ENCODE measurements around the gene THUMPD2. TPM values are rescaled to one million over a fixed set of nuclear protein-coding genes. Genes with fewer than 3 reads are reported as not detected.

THUMPD2 gene
- total RNA-seq, 3 donors from 2014 or later (not counting 1 experiment from before 2014, with no cell fraction given): 12.7 to 17.8 (median 13.4) TPM

DNA sequence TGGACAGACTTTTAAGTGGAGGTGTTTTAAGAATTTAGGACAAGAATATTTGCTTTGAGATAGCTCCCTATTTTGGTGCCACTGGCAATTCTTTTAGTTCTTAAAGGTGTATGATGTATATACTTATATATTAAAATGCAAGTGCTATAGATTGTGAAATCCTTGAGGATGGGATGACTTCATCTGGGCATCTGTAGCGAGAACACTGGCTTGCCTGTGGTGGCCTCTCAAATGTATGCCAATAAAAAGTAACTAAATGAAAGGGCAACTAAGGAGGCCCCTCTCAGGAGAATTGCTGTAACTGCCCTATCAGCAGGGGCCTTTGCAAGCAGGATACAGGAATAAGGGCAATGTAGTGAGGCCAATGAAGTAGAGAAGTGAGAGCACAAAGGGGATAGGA lies 2.6 kb upstream of the THUMPD2 start:
- no peaks in the 10 kb centered on the region for H3K9me3 Mint-ChIP-seq
- Histone ChIP-seq H3K9me3 (ENCODE audit: control insufficient read depth, insufficient read depth, low read length) (no peaks in the 10 kb centered on the region), H3K4me1 (ENCODE audit: control insufficient read depth, insufficient read depth, low read length) (peaks cover 14% of the 10 kb centered on the region), H3K27me3 (ENCODE audit: control insufficient read depth, insufficient read depth, low read length) (no peaks in the 10 kb centered on the region), H3K36me3 (ENCODE audit: control insufficient read depth, insufficient read depth, low read length) (no peaks in the 10 kb centered on the region), H3K4me3 (ENCODE audit: low read length) (no peak overlapping the region), H3K27ac (ENCODE audit: low read length) (no peak overlapping the region)
- intact Hi-C loops (cut with micrococcal nuclease): no loop called here
- H3K27ac Mint-ChIP-seq: no peak overlapping the region
- peak overlapping the region; percentile 76 for H3K4me3 Mint-ChIP-seq
- ATAC-seq: no peak
- 100% methylated on average over 1 of the region's 1 CpG for WGBS (ENCODE audit: insufficient coverage)
- TF ChIP-seq, protein P1, sequence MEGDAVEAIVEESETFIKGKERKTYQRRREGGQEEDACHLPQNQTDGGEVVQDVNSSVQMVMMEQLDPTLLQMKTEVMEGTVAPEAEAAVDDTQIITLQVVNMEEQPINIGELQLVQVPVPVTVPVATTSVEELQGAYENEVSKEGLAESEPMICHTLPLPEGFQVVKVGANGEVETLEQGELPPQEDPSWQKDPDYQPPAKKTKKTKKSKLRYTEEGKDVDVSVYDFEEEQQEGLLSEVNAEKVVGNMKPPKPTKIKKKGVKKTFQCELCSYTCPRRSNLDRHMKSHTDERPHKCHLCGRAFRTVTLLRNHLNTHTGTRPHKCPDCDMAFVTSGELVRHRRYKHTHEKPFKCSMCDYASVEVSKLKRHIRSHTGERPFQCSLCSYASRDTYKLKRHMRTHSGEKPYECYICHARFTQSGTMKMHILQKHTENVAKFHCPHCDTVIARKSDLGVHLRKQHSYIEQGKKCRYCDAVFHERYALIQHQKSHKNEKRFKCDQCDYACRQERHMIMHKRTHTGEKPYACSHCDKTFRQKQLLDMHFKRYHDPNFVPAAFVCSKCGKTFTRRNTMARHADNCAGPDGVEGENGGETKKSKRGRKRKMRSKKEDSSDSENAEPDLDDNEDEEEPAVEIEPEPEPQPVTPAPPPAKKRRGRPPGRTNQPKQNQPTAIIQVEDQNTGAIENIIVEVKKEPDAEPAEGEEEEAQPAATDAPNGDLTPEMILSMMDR (IDR thresholded peaks at IDR 0.05): no peak
- H3K4me1 Mint-ChIP-seq: peaks cover 38 to 42% of the 10 kb centered on the region in 2 donors
- H3K27me3 Mint-ChIP-seq (ENCODE audit: low read depth in 2 of 2): peaks cover 5 to 10% of the 10 kb centered on the region in 2 donors
- no peak for DNase-seq
- H3K36me3 Mint-ChIP-seq: no peaks in the 10 kb centered on the region

DNA sequence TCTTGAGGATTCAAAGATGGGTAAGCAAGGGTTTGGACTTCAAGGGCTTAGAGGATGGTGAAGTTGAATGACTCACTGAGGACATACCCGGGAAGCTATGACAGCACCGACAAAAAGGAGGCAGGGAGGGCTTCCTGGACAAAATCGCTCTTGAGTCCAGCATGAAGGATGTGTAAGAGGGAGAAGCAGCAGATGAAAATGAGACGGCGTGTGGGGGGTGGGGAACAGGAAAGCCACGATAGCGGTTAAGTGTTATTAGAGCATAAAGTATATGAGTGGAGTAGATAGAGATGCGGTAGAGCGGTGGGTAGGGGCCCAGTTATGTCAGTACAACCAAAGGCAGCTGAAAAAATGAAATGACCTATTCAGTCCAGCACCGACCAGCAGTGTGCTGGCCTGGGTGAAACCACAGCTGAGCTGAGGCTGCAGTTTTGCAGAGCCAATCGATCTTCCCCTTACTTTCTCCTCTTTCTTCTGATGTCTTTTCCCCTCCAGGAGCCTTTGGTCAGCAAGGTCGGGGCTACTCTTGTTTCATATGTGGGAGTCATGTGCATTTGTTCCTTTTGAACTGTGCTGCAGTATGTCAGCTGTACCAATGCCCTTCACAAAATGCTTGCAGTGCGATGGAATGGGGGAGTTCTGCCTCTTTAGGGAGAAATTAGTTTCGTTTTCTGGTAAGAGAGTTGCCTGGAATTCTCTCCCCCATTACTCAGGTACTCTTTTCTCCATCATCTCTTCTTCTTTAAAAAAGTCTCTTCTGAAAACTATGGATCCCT lies 2.0 kb upstream of the THUMPD2 start:
- no peaks in the 10 kb centered on the region for H3K9me3 ChIP-seq (ENCODE audit: control insufficient read depth, insufficient read depth, low read length)

DNA sequence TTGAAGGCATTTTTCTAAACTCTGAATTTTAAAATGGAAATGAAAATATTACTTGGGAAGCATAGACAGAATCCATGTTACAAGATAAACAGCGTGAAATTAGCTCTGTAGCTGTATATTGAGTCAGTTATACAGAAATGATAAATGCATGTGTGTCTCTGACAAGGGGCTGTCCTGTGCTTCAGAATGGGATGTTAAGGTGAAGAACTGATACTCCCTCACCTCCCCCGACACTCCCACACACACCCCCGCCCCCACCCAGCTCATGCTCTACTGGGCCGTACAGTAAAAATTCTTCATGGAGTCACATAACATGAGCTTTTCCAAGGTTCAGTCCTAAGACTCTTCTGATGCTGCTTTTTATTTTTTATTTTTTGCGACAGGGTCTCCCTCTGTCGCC lies 869 bp upstream of the THUMPD2 start:
- peaks cover 48 to 53% of the 10 kb centered on the region in 2 donors for H3K4me1 Mint-ChIP-seq
- no peak for ATAC-seq
- no peaks in the 10 kb centered on the region for H3K27me3 ChIP-seq (ENCODE audit: control insufficient read depth, insufficient read depth, low read length)
- no peaks in the 10 kb centered on the region for H3K36me3 Mint-ChIP-seq
- H3K4me3 ChIP-seq (ENCODE audit: low read length): no peak overlapping the region
- peak overlapping the region; percentile 91 to 96 for H3K27ac Mint-ChIP-seq
- H3K27ac ChIP-seq (ENCODE audit: low read length): no peak overlapping the region
- no peak for DNase-seq
- peaks cover 14% of the 10 kb centered on the region for H3K4me1 ChIP-seq (ENCODE audit: control insufficient read depth, insufficient read depth, low read length)
- TF ChIP-seq, protein P1 (IDR thresholded peaks at IDR 0.05): no peak
- no peaks in the 10 kb centered on the region for H3K9me3 ChIP-seq (ENCODE audit: control insufficient read depth, insufficient read depth, low read length)
- no peaks in the 10 kb centered on the region for H3K27me3 Mint-ChIP-seq (ENCODE audit: low read depth in 2 of 2)
- no peaks in the 10 kb centered on the region for H3K9me3 Mint-ChIP-seq
- intact Hi-C loops (cut with micrococcal nuclease): no loop called here
- H3K36me3 ChIP-seq (ENCODE audit: control insufficient read depth, insufficient read depth, low read length): no peaks in the 10 kb centered on the region
- H3K4me3 Mint-ChIP-seq: peak overlapping the region; percentile 98
- 94% methylated on average over 6 of the region's 6 CpGs for WGBS (ENCODE audit: insufficient coverage)

More for the DNA sequence above, 2.0 kb upstream of the THUMPD2 start:
- Mint-ChIP-seq H3K4me3 (peak overlapping the region; percentile 76), H3K36me3 (no peaks in the 10 kb centered on the region), H3K4me1 (peaks cover 43 to 45% of the 10 kb centered on the region in 2 donors), H3K27me3 (ENCODE audit: low read depth in 2 of 2) (peaks cover 4 to 8% of the 10 kb centered on the region in 2 donors), H3K27ac (peak overlapping the region; percentile 60 to 96), H3K9me3 (no peaks in the 10 kb centered on the region)
- H3K27ac ChIP-seq (ENCODE audit: low read length): no peak overlapping the region
- no peaks in the 10 kb centered on the region for H3K27me3 ChIP-seq (ENCODE audit: control insufficient read depth, insufficient read depth, low read length)
- DNase-seq: peak in 1 of 2 donors; percentile 17
- 40% methylated on average over 12 of the region's 14 CpGs for WGBS (ENCODE audit: insufficient coverage)
- no peak overlapping the region for H3K4me3 ChIP-seq (ENCODE audit: low read length)
- intact Hi-C loops (cut with micrococcal nuclease): no loop called here
- TF ChIP-seq, protein P1 (IDR thresholded peaks at IDR 0.05): no peak
- ATAC-seq: peak in 2 of 3 donors; percentile 28 to 42
- H3K36me3 ChIP-seq (ENCODE audit: control insufficient read depth, insufficient read depth, low read length): no peaks in the 10 kb centered on the region
- H3K4me1 ChIP-seq (ENCODE audit: control insufficient read depth, insufficient read depth, low read length): peaks cover 14% of the 10 kb centered on the region

All from natural killer cell (primary cell).